HG03196 (cell line): ENCODE measurements around the gene KIZ.

Experiments
- ATAC-seq: cut with Tn5 transposase; IDR thresholded peaks from one replicate; pipeline ENCODE4 v1.9.1; 2021; ENCODE audit not compliant: unreplicated experiment

The KIZ gene

GRCh38 chr20:21104466-21104761, 21.5 kb upstream of the KIZ start:
- ATAC-seq = no peak

- ATAC-seq = no peak
Measured at GRCh38 chr20:21104921-21105320, 21.0 kb upstream of the KIZ start.

DNA sequence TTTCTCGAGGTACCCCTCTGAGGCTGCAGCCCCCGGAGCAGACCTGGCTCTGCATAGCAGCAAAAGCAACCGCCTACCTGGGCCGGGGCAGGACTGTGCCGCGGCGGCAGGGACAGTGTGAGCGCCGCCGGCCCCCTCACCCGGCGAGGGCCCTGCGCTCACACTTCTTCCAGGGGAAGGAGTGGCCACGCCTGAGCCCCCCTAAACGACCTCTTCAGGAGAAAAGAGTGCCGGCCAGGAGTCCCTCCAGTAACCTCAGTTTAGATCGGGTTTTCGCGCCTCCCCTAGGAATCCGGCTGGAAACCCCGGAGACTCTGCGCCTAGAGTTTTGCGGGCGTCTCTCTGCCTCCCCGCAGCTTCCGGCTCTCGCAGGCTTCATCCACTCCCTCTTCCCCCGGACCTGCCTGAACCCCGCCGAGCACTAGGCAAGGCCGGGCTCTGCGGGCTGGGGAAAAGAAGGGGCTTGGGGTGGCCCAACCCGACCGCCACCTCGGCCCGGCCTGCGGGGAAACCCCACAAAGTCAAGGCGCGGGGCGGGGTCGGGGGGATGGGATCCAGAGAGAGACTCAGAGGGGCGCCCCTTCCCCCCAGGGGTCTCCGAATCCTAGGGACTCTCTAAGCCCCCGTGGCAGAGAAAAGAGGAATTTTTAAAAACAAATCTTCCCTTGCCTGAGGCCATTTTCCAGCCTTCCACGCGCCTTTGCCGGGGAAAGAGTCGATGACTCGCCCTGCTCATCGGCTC, 20.3 kb upstream of the KIZ start:
- ATAC-seq = no peak

- ATAC-seq = no peak
Measured at GRCh38 chr20:21106171-21107017, 19.5 kb upstream of the KIZ start, which contains the start of gene LINC00237. TSS of gene LINC00237 (minus strand) at chr20:21106358.

DNA sequence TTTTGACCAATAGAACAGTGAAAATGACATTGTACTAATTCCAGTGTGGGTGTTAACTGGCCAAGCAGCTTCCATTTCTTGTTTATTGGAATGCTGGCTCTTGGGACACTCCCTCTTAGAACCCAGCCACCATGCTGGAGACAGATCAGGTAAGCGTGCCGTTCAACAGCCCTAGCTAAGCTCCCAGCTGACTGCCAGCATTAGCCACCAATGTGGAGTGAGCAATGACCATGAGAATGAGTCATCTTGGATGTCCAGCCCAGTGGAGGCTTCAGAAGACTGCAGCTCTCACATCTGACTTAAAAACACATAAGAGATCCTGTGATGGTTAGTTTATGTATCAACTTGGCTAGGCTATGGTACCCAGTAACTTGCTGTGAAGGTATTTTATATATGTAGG, 16.7 kb upstream of the KIZ start:
- ATAC-seq = no peak

DNA sequence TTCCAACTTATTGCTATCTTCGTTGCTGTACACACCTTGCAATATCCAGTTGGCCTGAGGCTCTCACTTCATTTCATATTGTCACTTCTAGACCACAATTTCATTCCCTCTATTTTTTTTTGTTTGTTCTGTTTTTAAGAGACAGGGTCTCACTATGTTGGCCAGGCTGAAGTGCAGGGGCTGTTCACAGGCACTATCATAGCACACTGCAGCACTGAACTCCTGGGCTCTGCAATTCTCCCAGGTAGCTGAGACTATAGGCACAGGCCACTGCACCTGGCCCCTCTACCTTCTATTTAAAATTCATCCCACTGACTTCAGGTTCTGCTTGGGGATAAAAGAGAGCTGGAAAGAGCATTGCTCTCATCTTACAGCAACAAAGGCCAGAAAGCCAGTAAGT, 15.1 kb upstream of the KIZ start:
- no peak for ATAC-seq

DNA sequence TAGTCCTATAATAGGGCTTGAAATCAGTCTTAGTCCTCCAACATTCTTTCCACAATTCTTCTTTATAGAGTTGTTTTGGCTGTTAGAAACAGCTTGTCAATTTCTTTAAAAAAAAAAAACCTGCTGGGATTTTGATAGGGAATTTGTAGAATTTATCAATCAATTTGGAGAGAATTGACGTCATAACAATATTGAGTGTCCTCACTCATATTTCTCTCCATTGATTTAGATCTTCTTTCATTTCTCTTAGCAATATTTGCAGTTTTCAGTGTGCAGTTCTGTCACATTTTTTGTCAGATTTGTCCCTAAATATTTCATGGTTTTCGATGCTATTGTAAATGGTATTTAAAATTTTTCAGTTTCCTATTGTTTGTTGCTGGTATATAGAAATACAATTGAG, 14.5 kb upstream of the KIZ start:
- ATAC-seq = no peak

- ATAC-seq = no peak
Measured at GRCh38 chr20:21113697-21114096, 12.2 kb upstream of the KIZ start.

DNA sequence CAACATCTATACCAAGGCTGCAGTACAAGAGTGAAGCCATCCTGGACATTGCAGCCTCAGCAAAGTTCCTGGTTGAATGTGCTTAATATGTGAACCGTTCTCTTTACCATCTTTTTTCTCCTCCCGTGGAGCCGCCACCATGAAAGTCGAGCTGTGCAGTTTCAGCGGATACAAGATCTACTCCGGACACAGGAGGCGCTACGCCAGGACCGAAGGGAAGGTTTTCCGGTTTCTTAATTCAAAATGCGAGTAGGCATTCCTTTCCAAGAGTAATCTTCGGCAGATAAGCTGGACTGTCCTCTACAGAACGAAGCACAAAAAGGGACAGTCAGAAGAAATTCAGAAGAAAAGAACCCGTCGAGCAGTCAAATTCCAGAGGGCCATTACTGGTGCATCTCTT, 11.3 kb upstream of the KIZ start:
- no peak for ATAC-seq

- ATAC-seq = no peak
Measured at GRCh38 chr20:21117521-21117920, 8.4 kb upstream of the KIZ start.

DNA sequence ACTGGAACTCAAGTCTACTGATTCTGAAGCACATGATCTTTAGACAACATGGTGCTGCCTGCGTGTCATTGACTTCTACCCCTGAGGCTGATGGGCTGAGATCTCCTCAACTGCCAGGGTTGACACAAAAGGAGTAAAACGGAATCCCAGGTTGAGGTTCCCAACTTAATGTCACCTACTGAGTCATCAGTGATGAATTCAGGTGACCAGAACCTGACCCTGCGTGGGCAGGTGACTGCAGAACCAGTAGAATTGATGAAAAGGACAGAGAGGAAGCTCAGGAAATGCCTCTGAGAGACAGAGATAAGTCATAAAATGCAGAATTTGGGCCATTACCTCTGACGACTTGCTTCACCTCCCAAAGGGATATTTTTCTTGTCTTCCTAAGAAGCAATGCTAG, 7.7 kb upstream of the KIZ start:
- ATAC-seq = no peak

GRCh38 chr20:21118782-21119181, 7.1 kb upstream of the KIZ start:
- no peak for ATAC-seq

DNA sequence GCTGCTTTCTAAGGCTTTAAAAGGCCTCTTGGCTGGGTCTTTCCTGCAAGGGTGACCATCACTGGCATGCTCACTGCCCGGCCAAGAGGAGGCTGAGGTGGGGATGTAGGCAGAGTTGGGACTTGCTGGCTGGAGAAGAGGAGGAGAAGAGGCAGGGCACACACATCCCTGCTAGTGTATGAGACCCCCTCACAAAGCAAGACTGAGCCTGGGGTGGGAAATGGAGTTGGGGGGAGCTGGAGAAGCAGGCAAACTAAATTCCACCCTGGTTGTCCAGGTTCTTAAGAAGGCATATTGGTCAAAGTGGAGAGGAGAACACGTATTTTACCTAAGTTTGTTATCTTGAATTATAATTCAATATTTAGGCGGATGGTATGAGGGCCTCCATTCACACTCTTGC, 1.7 kb upstream of the KIZ start:
- ATAC-seq = no peak

DNA sequence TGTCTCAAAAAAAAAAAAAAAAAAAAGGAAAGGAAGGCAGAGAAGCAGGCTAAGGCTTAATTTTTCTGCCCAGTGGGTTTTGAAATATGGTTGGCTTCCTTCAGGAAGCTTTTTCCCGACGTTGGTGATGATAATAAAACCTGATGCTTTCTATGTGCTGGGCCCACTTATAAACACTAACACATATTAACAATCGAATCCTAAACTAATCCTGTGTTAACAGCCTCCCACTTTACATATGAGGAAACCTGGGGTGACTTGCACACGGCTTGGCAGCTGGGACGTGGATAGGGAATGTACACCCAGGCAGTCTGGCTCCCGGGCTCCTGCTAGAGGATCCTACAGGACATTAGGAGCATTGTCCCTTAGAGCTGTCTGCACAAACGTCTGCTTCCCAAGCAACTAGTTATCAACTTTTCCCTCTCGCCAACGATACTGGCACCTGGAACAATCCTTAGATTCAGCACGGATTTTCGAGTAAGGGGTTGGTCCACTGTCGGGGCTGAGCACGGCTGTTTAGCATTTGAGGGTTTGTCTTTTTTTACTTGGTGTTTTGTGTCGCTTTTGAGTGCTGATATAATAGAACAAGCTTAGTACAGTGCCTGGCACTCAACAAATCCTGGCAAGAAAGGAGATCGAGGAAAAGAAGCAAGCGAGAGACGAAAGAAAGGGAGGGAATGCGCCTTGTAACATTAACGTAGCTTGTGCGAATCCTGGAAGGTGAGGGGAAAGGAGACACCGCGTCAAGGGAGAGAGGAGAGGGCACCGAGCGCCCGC, 622 bp upstream of the KIZ start:
- no peak for ATAC-seq

DNA sequence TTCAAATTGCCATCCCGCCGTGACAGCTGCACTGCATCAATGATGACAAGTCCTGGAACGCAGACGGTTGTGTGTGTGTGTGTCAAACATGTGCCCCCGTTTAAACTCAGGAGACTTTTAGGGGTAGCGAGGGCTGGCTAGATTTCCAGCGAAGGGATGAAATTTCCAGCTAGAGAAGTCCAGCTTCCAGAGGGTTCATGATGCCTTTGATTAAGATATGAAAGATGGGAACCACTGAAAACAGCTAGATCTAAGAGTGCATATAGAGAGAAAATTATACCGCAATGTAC, 644 bp downstream of the KIZ start:
- no peak for ATAC-seq

DNA sequence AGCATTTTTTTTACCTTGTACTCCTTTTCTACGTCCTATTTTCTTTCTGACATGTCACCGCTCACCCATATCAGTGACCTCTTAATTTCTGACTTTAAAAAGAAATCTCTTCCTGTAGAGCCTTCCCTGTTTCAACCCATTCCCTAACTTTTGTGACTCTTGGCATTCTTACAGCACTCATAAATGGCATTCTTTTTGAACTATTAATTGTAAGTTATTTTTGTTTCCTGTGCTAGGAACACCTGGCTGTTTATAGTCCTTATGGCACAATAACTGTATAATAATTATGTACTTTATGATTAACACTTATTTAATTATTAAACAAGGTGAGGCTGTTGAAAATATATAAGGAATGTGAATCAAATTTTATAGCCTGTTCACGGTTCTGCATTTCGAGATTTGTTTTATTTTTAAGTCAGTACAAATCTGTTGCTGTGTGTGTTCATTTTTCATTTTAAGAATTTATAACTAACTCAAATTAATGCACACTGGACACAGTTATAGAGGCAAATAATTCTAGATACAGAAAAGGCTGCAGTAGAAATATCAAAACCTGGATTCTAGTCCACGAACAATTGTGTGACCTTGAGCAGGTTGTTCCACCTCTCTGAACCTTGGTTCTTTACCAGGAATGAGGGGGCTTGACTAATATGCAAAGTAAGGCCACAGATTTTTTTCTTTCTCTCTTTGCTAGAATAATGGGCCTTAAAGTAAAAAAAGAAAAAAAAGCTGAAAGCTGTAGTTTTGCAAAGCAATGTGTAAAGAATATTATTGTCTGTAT, 1.5 kb downstream of the KIZ start:
- no peak for ATAC-seq

DNA sequence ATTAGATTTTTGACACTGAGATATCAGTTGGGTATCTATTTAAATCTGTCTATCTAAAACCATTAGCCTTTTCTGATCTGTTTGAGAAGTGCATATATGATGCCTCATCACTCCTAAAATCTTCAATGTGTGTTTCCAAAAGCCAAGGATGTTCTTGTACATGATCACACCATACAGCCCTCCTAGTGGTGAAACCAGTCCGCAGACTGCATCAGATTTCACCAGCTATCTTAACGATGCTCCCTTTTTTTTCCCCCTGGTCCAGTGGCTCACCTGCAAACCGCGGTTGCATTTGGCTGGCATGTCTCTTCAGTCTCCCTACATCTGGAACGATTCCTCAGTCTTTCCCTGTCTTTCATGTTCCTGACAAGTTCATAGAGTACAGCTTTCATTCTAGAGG, 4.0 kb downstream of the KIZ start:
- no peak for ATAC-seq

- ATAC-seq = no peak
Measured at GRCh38 chr20:21133404-21133803, 7.5 kb downstream of the KIZ start.

DNA sequence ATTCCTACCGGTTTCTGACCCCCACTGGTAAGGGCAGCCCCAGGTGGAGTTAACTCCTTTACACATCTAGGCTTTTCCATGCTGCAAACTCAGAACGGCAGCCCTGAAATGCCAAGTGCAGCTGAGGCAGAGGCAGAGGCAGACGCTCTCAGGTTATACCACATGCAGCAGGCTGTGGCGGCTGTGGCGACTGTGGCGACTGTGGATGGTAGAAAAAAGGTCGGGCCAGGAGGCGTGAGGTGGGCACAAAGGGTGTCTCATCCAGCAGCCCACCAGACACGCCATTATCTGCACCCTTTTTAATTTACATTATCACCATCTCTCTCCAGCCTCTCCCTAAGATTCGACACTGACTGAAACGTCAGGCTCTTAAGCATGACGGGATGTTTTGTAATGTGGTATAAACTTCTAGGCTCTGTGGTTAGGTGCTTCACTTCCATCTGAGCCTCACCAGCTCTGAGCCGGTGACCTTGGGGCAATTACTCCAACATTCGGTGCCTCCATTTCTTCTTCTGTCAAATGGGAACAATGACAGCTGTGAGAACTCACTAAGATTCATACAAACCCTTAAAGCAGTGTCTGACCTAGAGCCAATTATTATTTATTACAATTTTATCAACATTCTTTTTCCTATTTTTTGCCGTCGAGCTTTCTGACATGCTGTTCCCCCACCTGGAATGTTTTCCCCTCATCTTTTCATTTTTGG, 8.2 kb downstream of the KIZ start:
- no peak for ATAC-seq

GRCh38 chr20:21134883-21135493, 9.1 kb downstream of the KIZ start:
- no peak for ATAC-seq
